Measurements from ENCODE around the gene RGS14. TPM values are rescaled to one million over a fixed set of nuclear protein-coding genes. Genes with fewer than 3 reads are reported as not detected.

RGS14 gene
- total and polyA plus RNA-seq, 9 donors: 0.73 to 27.0 (median 7.2) TPM

GRCh38 chr5:177317959-177318377 is 39.8 kb upstream of the RGS14 start:
- 36 to 41% (median 38%) methylated on average over 7 of the region's 7 CpGs for WGBS, 3 donors
- Histone ChIP-seq H3K4me1 (ENCODE audit: insufficient read depth) (no peaks in the 10 kb centered on the region), H3K9me3 (no peaks in the 10 kb centered on the region), H3K27ac (no peak overlapping the region), H3K4me3 (no peak overlapping the region), H3K36me3 (no peaks in the 10 kb centered on the region), H3K27me3 (no peaks in the 10 kb centered on the region)
- intact Hi-C loops (cut with DNase I): loop anchor here in 3 of 4 donors (10.0 kb wide), 2 partner anchors 137 to 187 kb away; partner anchors contain the start of gene DOK3 (in 1 of the 3)
- TF ChIP-seq EP300 (IDR thresholded peaks at IDR 0.05) (no peak), POLR2A (IDR thresholded peaks at IDR 0.05) (no peak)
- TF ChIP-seq, protein P1, sequence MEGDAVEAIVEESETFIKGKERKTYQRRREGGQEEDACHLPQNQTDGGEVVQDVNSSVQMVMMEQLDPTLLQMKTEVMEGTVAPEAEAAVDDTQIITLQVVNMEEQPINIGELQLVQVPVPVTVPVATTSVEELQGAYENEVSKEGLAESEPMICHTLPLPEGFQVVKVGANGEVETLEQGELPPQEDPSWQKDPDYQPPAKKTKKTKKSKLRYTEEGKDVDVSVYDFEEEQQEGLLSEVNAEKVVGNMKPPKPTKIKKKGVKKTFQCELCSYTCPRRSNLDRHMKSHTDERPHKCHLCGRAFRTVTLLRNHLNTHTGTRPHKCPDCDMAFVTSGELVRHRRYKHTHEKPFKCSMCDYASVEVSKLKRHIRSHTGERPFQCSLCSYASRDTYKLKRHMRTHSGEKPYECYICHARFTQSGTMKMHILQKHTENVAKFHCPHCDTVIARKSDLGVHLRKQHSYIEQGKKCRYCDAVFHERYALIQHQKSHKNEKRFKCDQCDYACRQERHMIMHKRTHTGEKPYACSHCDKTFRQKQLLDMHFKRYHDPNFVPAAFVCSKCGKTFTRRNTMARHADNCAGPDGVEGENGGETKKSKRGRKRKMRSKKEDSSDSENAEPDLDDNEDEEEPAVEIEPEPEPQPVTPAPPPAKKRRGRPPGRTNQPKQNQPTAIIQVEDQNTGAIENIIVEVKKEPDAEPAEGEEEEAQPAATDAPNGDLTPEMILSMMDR (IDR thresholded peaks at IDR 0.05): peak; percentile 33 to 54 (median 46)
- DNase-seq: peak in 3 of 5 donors; percentile 57 to 74 (median 72)

GRCh38 chr5:177319913-177320588 is 37.7 kb upstream of the RGS14 start:
- WGBS, 3 donors: 92 to 96% (median 94%) methylated on average over 14 of the region's 14 CpGs
- H3K27me3 ChIP-seq: no peaks in the 10 kb centered on the region
- no peak overlapping the region for H3K4me3 ChIP-seq
- no peaks in the 10 kb centered on the region for H3K9me3 ChIP-seq
- no peaks in the 10 kb centered on the region for H3K36me3 ChIP-seq
- TF ChIP-seq, protein P1 (IDR thresholded peaks at IDR 0.05): no peak
- TF ChIP-seq EP300 (IDR thresholded peaks at IDR 0.05) (no peak), POLR2A (IDR thresholded peaks at IDR 0.05) (no peak)
- DNase-seq: peak in 1 of 5 donors; percentile 19
- no peak overlapping the region for H3K27ac ChIP-seq
- no peaks in the 10 kb centered on the region for H3K4me1 ChIP-seq (ENCODE audit: insufficient read depth)
- intact Hi-C loops (cut with DNase I): loop anchor here in 3 of 4 donors (10.0 kb wide), 2 partner anchors 135 to 185 kb away; partner anchors contain the start of gene DOK3 (in 1 of the 3)

- no peaks in the 10 kb centered on the region for H3K27me3 ChIP-seq
- H3K4me1 ChIP-seq (ENCODE audit: insufficient read depth): no peaks in the 10 kb centered on the region
- intact Hi-C loops (cut with DNase I): no loop called here
- DNase-seq: no peak
- no peak overlapping the region for H3K4me3 ChIP-seq
- 90 to 94% (median 94%) methylated on average over 7 of the region's 7 CpGs for WGBS, 3 donors
- no peaks in the 10 kb centered on the region for H3K36me3 ChIP-seq
- H3K27ac ChIP-seq: no peak overlapping the region
- no peaks in the 10 kb centered on the region for H3K9me3 ChIP-seq
- no peak for TF ChIP-seq POLR2A (IDR thresholded peaks at IDR 0.05)
Observed at GRCh38 chr5:177320879-177321278, 36.8 kb upstream of the RGS14 start.

- no peaks in the 10 kb centered on the region for H3K27me3 ChIP-seq
- whole genome bisulfite sequencing, 3 donors: 59 to 67% (median 65%) methylated on average over 1 of the region's 1 CpG
- intact Hi-C loops (cut with DNase I): no loop called here
- TF ChIP-seq POLR2A (IDR thresholded peaks at IDR 0.05) (no peak), EP300 (IDR thresholded peaks at IDR 0.05) (no peak)
- TF ChIP-seq, protein P1 (IDR thresholded peaks at IDR 0.05): no peak
- H3K9me3 ChIP-seq: no peaks in the 10 kb centered on the region
- no peak overlapping the region for H3K4me3 ChIP-seq
- no peaks in the 10 kb centered on the region for H3K36me3 ChIP-seq
- H3K27ac ChIP-seq: no peak overlapping the region
- DNase-seq: peak in 1 of 5 donors; percentile 5
- no peaks in the 10 kb centered on the region for H3K4me1 ChIP-seq (ENCODE audit: insufficient read depth)
Observed at GRCh38 chr5:177325868-177326381, 31.8 kb upstream of the RGS14 start.
